T follicular helper cell (primary cell): Measurements from ENCODE around the gene MNAT1.
"Not testable (repeated sequence)": the region's sequence is repeated elsewhere in the genome, so short reads cannot be mapped to it uniquely, and the experiment has no call there.

Experiments used
- DNase-seq: peaks from one replicate; pipeline ENCODE4 v3.0.0-alpha.2; 2020; ENCODE audit warnings: low read depth

MNAT1 gene

DNA sequence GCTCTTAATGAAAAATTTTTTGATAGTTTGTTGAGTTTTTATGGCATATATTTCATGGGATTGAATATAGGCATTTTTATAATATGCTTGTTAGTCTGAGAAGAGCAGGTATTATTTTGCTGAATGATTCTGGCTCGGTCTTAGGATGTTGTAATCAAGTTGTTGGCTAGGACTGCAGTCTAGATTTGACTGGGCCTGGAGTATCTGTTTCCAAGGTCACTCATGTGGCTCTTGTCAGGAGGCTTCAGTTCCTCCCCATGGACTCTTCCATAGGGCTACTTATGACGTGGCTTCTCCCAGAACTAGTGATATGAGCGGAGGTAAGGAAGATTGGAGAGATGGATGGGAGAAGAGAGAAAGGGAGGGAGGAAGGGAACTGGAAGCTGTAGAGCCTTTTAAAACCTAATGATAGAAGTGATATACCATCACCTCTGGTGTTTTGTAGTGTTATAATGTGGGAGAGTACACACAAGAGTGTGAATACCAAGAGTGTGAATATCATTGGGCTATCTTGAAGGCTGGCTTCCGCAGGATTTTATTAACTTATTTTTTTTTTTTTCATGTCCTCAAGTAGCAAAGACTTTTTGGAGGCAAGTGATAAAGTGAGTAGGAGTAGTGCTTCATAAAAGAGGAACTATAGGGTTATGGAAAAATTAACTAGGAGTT is 4.4 kb downstream of the MNAT1 start:
- DNase-seq = no peak

DNA sequence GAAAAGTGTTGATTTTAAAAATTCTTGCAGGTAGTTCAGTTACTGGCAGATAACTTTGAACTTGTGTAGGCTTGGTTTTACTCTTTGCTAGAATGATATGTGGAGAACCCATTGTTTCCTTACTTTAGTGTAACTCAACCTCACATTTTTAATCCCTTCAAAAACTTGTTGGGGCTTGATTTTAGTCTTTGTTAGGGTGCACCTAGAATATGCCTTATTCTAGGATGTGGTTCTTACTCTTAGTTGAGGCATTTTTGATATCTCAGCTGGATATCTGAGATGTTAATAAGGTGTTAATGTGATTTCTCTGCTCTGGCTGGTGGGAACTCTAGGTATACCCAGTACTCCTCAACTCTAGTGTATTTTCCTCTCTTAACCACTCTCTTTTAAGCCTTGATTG is 10.0 kb downstream of the MNAT1 start:
- DNase-seq = no peak

DNA sequence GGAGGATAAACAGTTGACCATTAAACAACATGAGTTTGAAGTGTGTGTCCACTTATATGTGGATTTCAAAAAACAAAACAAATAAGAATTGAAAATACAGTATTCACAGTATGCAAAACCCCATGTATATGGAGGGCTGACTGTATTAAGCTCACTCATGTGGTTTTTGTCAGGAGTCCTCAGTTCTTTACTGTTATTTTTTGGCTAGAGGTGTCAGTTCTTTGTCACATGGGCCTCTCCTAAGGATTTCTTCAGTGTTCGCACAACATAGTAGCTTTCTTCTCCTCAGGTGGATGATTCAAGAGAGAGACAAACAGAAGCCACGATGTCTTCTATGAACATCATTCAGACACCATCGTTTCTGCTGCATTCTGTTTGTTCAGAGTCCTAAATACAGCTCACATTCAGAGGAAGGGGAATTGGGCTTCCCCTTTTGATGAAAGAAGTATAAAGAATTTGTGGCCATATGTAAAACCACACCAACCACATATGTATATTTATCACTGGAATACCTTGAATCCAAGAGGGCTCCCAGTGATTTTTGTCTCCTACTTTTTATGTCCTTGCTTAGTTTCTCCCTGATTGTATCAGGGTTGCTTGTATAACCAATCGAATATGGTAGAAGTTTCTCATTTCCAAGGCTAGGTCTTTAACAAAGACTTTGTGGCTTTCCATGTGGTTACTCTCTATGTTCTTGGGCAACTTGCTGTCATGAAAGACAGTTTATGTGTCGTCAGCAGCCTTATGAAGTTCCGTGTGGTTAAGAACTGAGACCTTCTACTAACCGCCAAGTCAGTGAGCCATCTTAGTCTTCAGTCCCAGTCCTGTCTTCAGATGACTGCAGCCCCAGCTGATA is 18.9 kb downstream of the MNAT1 start:
- DNase-seq = peak; percentile 36

DNA sequence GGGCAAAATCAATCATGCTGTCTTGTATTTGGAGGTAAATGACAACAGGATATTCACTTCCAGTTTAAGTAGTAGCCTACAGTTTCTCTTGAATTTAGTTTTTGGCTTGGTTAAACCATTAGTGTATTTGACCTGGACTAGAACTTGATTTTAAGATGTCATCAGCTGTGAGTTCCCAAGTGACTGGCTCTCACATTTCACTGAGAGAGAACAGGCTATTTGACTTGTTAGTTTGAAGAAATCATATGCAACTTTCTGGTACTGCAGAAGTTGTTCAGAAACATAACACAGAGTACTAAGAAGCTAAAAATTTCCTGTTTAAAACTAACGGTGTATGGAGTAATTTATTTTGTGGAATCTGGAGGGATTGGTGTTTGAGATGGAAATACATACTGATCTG is 22.3 kb downstream of the MNAT1 start:
- DNase-seq = no peak

DNA sequence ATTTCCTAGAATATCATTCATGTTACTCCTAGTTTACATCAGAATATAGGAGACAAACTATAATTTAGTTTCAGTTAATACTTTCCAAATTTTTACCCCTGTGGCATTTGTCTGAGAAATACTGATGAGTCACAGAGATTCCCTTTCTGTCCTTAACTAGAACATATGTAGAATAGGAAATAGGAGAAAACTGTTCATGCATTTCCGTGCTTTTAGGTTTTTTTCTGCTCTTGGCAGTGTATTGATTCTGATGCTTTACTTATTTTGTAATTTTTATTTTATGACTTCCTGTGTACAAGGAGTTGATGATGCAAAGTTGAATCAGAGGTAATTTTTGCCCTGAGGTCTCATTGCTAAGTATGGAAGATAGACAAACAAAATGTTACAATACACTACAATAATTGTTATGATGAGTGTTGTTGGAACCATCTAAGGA is 23.0 kb downstream of the MNAT1 start:
- DNase-seq = no peak

DNA sequence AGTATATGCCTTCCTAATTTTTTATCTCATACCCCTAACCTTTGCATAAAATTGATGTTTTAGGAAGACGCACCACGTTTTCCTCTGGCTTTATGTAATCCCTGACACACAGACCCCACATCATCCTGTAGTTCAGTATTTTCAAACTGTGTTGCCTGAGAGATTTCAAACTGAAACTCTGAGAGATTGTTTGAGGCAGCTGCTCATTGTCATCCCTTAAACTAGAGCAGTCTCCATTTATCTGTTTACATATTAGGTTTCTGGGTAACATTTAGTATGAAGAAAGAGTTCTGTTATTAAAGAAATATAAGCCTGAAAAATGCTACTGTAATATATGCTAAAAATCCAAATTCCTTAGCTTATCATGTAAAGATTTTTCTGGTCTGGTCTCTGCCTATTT is 24.3 kb downstream of the MNAT1 start:
- no peak for DNase-seq

DNA sequence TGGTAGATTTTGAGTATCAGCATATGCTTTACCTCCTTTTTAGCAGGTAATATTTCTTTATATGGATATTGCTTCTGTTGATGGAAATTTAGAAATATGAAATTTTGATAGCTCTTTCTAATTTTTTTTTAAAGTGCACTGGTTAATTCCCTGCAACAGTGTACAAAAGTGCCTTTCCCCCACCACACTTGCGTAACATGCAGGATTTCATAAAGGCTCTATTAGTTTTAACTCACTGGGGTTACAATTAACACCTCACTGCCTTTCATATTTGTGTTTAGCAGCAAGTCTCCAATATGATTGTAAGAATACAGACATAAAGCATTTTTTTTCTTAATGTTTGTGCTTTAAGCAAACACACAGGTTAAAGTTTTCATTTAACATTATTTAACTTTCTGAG is 25.6 kb downstream of the MNAT1 start:
- DNase-seq = no peak

DNA sequence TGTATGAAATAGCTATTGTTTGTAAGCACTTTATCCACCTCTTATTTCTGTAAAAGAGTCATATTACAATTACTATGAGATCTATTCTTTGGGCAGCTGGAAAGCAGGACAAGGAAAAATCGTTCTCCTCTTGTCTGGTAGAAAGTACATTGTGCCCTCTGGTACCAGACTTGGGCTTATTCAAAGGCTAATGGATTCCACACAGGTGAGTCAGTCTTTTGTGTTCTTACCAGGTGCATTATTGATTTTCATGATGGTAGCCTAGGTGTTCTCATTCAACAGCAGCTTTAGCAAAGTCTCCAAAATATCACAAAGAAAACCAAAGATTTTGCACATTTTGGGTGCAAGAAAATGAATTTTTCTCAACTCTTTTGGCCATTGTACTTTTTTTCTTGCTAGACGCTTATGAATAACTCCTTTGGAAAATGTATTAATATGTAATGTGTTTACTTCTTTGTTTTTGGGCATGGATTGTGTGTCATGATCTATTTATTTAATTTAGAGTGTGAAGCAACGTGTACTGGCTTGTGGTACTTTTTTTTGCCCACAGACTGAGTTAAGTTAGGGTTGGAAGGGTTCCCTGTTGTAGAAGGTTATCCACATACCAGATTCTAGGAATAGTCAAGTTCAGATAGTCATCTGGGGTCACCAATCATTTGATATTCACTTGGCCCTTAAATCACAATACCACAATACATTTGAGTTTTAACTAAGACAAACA is 26.2 kb downstream of the MNAT1 start:
- no peak for DNase-seq

DNA sequence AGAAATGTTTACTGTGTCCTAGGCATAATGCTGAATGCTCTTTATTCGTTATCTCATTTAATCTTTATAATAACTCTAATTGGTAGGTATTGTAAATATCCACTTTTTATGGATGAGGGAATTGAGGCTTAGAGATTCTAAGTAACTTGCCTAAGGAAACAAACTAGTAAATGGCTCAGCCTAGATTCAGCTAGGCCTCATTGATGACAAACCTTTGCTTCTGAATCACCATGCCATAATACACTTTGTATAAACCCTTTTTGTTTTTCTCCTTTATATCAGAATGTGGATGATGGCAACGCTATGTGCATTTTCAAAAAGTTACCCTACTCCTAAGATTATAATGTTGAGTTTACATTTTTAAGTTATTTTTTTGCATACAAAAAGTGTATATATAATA is 34.0 kb downstream of the MNAT1 start:
- DNase-seq = no peak

DNA sequence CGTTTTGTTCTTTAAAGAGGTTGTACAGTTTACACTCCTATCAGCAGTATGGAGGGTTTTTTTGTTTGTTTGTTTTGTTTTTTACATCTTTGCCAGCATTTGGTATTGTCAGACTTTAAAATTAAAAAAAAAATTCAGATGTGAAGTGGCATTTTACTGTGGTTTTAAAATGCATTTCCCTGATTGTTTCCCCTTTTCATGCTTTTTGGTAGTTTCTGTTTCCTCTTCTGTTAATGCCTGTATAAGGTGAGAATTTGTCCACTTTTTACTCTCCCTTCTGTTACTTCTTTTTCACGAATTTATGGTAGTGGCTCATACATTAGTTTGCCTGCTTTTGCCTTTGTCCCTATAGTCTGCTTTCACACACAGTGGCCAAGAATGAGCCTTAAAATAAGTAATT is 36.6 kb downstream of the MNAT1 start:
- DNase-seq = no peak

DNA sequence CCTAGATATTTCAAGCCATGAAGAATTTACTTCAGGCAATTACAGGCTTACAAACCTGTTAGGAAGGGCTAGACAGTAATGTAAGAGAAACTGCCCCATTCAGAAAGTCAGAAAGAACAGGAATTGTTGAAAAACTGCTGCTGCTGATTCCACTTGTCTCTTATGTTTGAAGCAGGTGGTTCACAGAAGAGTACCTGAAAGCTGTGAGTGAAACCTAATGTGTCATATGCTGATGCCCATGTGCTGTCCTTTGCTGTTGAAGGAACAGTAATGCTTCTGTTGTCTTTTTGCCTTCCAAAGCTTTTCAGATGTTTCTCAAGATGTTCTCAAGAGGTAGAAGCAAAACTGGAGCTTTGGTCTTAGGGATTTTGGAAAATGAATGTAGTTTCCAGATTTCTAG is 39.0 kb downstream of the MNAT1 start:
- no peak for DNase-seq

DNA sequence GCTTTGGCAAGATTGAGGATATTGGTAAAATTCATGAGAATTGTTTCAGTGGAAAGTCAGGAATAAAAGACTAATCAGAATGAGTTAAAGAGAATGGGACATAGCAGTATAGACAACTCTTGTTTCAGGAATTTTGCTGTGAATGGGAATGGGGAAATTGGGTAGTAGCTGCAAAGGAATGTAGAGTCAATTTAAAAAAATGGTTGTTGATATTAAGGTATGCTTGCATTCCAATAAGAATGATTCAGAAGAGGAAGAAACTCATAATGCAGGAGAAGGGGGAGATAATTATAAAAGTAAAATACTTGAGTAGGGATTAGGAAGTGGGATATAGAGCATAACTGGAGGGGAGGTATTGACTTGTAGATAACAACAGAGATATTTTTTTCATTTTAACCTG is 40.7 kb downstream of the MNAT1 start:
- DNase-seq = no peak

DNA sequence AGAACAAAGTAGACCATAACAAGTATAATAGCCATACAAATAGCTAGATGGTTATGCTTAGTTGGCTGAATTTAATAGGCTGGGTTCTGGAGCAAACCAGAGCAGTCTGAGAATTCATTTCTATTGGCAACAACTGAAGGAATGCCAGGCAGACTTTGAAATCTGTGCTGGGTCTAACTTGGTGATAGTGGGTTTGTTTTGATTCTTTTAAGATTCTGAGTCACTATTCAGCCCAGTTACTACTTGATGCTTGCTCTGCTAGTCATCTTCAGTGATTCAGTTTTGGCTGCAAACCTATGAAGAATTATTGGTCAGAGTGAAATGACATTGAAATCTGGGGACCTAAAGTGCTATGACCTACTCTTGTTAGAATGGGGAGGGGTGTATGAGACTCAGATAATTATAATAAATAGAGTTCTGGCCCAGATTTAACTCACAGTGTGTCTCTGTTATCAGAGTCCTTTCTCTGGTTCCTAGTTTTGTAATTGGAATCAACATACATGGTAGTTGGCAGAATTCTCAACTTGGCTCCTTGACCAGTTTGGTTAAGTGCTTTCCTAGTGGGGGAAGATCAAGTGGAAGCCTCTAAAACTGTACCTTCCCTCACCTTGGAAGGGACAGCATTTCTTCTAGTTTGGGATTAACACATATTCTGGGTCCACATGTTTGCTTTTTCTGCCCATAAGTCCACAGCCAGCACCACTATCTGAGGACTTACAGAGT is 43.5 kb downstream of the MNAT1 start:
- DNase-seq = no peak

DNA sequence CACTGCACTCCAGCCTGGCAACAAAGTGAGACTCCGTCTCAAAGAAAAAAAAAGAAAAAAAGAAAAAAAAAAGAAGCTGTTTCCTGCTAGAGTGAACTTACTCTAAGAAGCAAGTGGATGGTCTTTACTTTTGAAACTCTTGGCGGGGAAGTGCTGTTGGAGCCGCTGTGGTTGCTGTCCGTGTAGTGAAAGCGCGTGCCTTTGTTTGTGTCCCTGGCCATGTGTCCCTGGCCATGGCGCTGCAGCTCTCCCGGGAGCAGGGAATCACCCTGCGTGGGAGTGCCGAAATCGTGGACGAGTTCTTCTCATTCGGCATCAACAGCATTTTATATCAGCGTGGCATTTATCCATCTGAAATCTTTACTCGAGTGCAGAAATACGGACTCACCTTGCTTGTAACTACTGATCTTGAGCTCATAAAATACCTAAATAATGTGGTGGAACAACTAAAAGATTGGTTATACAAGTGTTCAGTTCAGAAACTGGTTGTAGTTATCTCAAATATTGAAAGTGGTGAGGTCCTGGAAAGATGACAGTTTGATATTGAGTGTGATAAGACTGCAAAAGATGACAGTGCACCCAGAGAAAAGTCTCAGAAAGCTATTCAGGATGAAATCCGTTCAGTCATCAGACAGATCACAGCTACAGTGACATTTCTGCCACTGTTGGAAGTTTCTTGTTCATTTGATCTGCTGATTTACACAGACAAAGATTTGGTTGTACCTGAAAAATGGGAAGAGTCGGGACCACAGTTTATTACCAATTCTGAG is 45.4 kb downstream of the MNAT1 start:
- DNase-seq = not testable (repeated sequence)

DNA sequence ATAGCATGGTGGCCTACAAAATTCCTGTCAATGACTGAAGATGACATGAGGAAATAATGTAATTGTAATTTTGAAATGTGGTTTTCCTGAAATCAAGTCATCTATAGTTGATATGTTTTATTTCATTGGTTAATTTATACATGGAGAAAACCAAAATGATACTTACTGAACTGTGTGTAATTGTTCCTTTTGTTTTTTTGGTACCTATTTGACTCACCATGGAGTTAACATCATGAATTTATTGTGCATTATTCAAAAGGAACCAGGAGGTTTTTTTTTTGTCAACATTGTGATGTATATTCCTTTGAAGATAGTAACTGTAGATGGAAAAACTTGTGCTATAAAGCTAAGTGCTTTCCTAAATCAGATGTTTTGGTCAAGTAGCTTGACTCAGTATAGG is 46.0 kb downstream of the MNAT1 start:
- not testable (repeated sequence) for DNase-seq

DNA sequence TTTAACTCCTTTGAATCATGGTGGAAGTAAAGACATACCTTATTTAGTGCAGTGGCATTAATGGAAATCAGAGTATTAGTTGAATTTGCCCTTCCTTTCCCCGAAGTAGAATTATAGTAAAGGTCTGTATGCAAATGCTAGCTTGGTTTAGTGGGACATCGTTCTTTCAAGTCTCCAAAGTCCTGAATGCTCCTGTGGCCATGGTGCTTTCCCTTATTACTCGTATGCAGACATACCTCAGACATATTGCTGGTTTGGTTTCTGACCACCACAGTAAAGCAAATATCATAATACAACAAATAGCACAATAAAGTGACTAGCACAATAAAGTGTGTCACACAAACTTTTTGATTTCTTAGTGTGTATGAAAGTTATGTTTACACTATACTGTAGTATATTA is 52.3 kb downstream of the MNAT1 start:
- no peak for DNase-seq

DNA sequence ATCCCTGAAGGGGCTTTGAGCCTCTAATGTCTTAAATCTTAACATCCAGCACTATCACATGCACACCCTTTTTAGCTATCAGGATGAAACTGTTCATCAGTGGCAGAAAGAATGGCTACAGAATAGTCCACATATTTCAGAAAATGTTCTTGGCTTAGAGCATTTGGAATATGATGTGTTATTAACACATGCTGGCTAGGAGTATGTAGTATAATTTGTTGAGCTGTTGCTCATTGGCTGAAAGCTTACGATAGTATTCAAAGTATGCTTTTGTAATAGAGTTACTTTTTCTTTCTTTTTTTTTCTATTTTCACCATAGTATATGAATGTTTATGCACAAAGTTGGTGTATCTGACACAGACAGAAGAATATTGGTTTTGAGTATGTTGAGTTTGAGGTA is 55.1 kb downstream of the MNAT1 start:
- no peak for DNase-seq

DNA sequence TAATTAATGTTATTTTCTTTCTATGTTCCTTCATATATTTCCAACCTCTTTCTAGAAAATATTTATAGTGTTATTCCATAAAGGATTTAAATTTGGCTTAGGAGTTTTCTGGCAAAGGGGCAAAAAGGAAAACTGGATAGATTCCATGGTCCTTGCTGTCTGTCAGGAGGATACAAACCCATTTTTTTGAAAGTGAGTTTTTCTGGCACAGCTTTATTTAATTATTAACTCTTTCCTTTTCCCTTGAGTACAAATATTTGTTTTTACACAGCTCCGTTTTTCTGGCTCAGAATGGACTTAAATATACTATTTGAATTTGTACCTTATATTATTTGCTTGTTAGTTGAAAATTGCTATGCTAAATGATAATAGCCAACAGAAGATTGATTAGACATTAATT is 56.3 kb downstream of the MNAT1 start:
- DNase-seq = no peak

DNA sequence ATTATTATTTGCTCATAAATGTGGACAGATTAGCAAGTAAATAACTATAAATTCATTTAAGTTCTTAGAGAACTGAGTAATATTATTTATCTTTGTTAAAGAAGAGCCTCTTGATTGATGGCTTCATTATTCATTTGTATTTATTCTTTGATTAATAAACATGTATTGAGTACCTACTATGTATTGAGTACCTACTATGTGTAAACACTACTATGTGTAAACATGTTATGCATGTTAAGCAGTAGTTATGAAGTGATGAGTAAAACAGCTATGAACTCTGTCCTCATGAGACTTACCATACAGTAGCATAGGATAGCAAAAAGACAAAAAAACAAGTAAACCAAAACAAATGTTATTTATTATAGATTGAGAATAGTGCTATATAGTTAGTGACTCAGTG is 61.9 kb downstream of the MNAT1 start:
- DNase-seq = no peak

DNA sequence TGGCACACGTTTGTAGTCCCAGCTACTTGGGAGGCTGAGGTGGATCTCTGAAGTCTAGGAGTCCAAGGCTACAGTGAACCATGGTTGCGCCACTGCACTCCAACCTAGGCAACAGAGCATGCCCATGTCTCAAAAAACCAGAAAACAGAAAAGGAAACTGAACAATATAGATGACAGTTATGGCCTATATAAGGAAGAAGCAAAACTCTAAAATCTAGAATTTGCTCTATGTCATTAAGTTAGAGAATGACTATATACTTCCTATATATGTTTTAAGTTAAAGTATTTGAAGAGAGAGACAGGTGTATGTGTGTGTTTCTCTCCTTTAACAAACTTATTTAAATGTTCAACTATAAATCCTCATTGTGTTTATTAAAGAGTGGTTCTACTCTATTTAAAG is 65.8 kb downstream of the MNAT1 start:
- DNase-seq = no peak

DNA sequence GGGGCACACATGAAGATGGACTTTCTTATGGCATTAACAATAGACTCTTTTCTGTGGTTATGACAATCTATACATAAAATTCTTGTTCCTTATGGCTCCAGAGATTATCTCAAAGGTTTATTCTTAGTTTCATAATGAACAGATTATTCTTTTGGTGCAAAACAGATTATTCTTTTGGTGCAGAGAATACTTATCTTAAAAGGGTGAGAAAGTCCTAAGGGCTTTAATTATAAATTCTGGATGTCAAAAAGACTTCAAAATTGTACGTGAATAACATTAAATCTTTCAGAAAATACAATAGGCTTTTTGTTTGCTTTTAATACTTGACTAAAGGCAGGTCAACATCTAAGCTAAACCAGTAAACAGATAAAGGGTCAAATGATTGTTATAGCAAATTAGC is 69.3 kb downstream of the MNAT1 start:
- no peak for DNase-seq
